H1 (cell line): ENCODE data around the gene CORO1C. TPM values are rescaled to one million over a fixed set of nuclear protein-coding genes. Genes with fewer than 3 reads are reported as not detected.

Source experiments
- BACH1 ChIP-seq: IDR thresholded peaks from 2 replicates; pipeline ENCODE4 v1.6.1; 2012; ENCODE audit warnings: low read length, improper control_type of control experiment
- CEBPB ChIP-seq: IDR thresholded peaks from 2 replicates; pipeline ENCODE4 v1.6.1; 2012; ENCODE audit warnings: low read depth, low read length
- CTBP2 ChIP-seq: IDR thresholded peaks from 2 replicates; pipeline ENCODE4 v1.7.0; 2011; ENCODE audit warnings: borderline replicate concordance, mild to moderate bottlenecking, moderate library complexity, mixed read lengths, low read length; ENCODE audit not compliant: insufficient read depth, insufficient read length
- EP300 ChIP-seq, 2 experiments: IDR thresholded peaks; 1 replicate in 1 of 2; 2 replicates in 1 of 2; pipeline ENCODE4 v1.6.1; 2011 to 2012; ENCODE audit warnings: low read depth in 2 of 2, low read length in 2 of 2, mild to moderate bottlenecking in 2 of 2, borderline replicate concordance in 1 of 2, inconsistent platforms in 1 of 2, moderate library complexity in 1 of 2
- EZH2 ChIP-seq: fragments of 200-600 bp; sonication (generic); IDR thresholded peaks from 2 replicates; pipeline ENCODE4 v1.7.1; 2012; ENCODE audit warnings: low read depth, mild to moderate bottlenecking, moderate library complexity, low read length, inconsistent platforms; ENCODE audit not compliant: severe bottlenecking
- FOSL1 ChIP-seq: IDR thresholded peaks from 2 replicates; pipeline ENCODE4 v1.6.1; 2011; ENCODE audit warnings: mild to moderate bottlenecking, low read depth, low read length, moderate library complexity; ENCODE audit not compliant: insufficient read depth
- GABPA ChIP-seq: IDR thresholded peaks from 2 replicates; pipeline ENCODE4 v1.6.1; 2011; ENCODE audit warnings: mild to moderate bottlenecking, low read length, moderate library complexity, borderline replicate concordance; ENCODE audit not compliant: insufficient read depth
- JUN ChIP-seq: IDR thresholded peaks from 2 replicates; pipeline ENCODE4 v1.6.1; 2011; ENCODE audit warnings: low read depth, mild to moderate bottlenecking, improper control_type of control experiment, low read length
- JUND ChIP-seq: IDR thresholded peaks from 2 replicates; pipeline ENCODE4 v1.6.1; 2011; ENCODE audit warnings: mild to moderate bottlenecking, improper control_type of control experiment, low read length
- KDM5A ChIP-seq: fragments of 200-600 bp; IDR thresholded peaks from 2 replicates; pipeline ENCODE4 v1.7.1; 2012; ENCODE audit warnings: mild to moderate bottlenecking, low read length, inconsistent platforms, mixed read lengths
- MAFK ChIP-seq: IDR thresholded peaks from 2 replicates; pipeline ENCODE4 v1.6.1; 2012; ENCODE audit warnings: low read depth, mild to moderate bottlenecking, improper control_type of control experiment, low read length
- POLR2A ChIP-seq, 2 experiments: IDR thresholded peaks; 1 replicate in 1 of 2; 2 replicates in 1 of 2; pipeline ENCODE4 v1.6.1; 2011; ENCODE audit warnings: low read depth in 2 of 2, low read length in 2 of 2, mild to moderate bottlenecking in 2 of 2; ENCODE audit errors: control extremely low read depth in 1 of 2
- POLR2AphosphoS5 ChIP-seq: IDR thresholded peaks from 2 replicates; pipeline ENCODE4 v1.6.1; 2011; ENCODE audit warnings: low read depth, low read length
- RFX5 ChIP-seq: IDR thresholded peaks from 2 replicates; pipeline ENCODE4 v1.6.1; 2011; ENCODE audit warnings: low read depth, low read length, improper control_type of control experiment, borderline replicate concordance
- RXRA ChIP-seq: IDR thresholded peaks from 2 replicates; pipeline ENCODE4 v1.6.1; 2011; ENCODE audit warnings: low read depth, mild to moderate bottlenecking, low read length, moderate library complexity; ENCODE audit not compliant: insufficient read depth
- SP4 ChIP-seq: IDR thresholded peaks from 2 replicates; pipeline ENCODE4 v1.6.1; 2012; ENCODE audit warnings: low read length, inconsistent platforms
- TAF1 ChIP-seq: IDR thresholded peaks from 2 replicates; pipeline ENCODE4 v1.6.1; 2011; ENCODE audit warnings: mild to moderate bottlenecking, low read depth, low read length
- TBP ChIP-seq: IDR thresholded peaks from 2 replicates; pipeline ENCODE4 v1.6.1; 2011; ENCODE audit warnings: low read depth, low read length, improper control_type of control experiment
- TCF12 ChIP-seq: IDR thresholded peaks from 2 replicates; pipeline ENCODE4 v1.6.1; 2011; ENCODE audit warnings: low read depth, mild to moderate bottlenecking, low read length
- polyA plus RNA-seq, 7 experiments: library from polyadenylated mRNA; depleted of rRNA in 3 of 7; stranded (reverse) in 5 of 7; unstranded in 2 of 7; fragments of >200 nt in 5 of 7; fragments of 200-250 nt in 2 of 7; gene quantifications; 1 replicate in 5 of 7; 2 replicates in 1 of 7; 4 replicates in 1 of 7; pipeline versions ENCODE4 v1.2.1 to v1.2.3, GENCODE V29; 2011 to 2013; ENCODE audit warnings: missing spikeins in 2 of 7, mixed read lengths in 2 of 7
- total RNA-seq: library from RNA; stranded (reverse); fragmentation: NEBNext Ultra II Directional; extraction: Animal tissue kit (Norgen Biotek cat#: 25700); gene quantifications from 2 replicates; pipeline ENCODE4 v1.2.1, GENCODE V29; 2021
- TF ChIP-seq, protein P1 (sequence below), 3 experiments: IDR thresholded peaks; 1 replicate in 2 of 3; 2 replicates in 1 of 3; pipeline versions ENCODE4 v1.5.1 to v1.6.1; 2011; ENCODE audit warnings: low read length in 3 of 3, mild to moderate bottlenecking in 3 of 3, inconsistent platforms in 2 of 3, low read depth in 1 of 3, moderate library complexity in 1 of 3; ENCODE audit not compliant: insufficient read depth in 1 of 3; ENCODE audit errors: control extremely low read depth in 1 of 3
- TF ChIP-seq, protein P2 (sequence below): IDR thresholded peaks from 2 replicates; pipeline ENCODE4 v1.6.1; 2012; ENCODE audit warnings: inconsistent platforms
- TF ChIP-seq, protein P3 (sequence below): IDR thresholded peaks from 2 replicates; pipeline ENCODE4 v1.6.1; 2011; ENCODE audit warnings: low read length, improper control_type of control experiment

The CORO1C gene
- total and polyA plus RNA-seq, 2 of the 8 experiments (the other 6 are each of a cell fraction or from before 2014, with no cell fraction given): 72.7 to 120 TPM

DNA sequence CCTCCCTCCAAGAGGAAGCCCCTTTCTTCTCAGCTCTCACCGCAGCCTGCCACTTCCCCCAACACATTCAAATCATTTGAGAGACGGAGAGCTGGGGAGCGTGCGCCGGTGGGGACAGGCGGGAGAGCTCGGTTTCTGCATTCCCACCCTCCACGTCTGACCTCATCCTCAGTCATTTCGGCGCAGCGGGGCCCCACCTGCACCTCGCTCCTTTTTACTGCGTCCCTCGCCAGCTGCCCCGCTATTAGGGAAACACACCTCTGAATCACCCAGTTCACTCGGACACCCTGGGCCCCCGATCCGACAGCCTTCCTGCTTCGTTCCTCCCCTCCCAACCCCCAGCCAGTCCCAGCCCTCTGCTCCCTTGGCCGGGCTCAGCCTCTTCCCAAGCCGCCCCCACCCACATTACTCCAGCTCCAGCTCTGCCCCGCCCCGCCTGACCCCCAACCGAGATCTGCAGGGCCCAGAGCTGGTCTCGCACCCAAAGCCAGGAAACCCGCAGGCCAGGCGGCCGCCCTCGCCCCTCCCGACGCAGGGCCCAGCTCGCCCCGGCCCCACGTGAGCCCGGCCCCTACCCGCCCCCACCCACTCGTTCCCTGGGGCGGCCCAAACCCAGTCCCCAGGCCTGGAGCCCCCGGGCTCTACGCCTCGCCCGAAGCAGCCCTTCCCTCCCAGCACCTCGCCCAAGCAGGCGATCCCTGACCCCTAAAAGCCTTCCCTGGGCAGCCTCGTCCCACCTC is 783 bp downstream of the CORO1C start (continued):
- TF ChIP-seq CEBPB: no peak
- TF ChIP-seq CTBP2: no peak
- peak; percentile 80 for TF ChIP-seq TAF1
- no peak for TF ChIP-seq KDM5A
- no peak for TF ChIP-seq FOSL1
- TF ChIP-seq, protein P1, sequence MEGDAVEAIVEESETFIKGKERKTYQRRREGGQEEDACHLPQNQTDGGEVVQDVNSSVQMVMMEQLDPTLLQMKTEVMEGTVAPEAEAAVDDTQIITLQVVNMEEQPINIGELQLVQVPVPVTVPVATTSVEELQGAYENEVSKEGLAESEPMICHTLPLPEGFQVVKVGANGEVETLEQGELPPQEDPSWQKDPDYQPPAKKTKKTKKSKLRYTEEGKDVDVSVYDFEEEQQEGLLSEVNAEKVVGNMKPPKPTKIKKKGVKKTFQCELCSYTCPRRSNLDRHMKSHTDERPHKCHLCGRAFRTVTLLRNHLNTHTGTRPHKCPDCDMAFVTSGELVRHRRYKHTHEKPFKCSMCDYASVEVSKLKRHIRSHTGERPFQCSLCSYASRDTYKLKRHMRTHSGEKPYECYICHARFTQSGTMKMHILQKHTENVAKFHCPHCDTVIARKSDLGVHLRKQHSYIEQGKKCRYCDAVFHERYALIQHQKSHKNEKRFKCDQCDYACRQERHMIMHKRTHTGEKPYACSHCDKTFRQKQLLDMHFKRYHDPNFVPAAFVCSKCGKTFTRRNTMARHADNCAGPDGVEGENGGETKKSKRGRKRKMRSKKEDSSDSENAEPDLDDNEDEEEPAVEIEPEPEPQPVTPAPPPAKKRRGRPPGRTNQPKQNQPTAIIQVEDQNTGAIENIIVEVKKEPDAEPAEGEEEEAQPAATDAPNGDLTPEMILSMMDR (IDR thresholded peaks at IDR 0.05; ENCODE audit: control extremely low read depth in 1 of 3, insufficient read depth in 1 of 3, low read depth in 1 of 3, low read length in 3 of 3): no peak
- no peak for TF ChIP-seq EP300 (IDR thresholded peaks at IDR 0.05; ENCODE audit: borderline replicate concordance in 1 of 2, low read depth in 2 of 2, low read length in 2 of 2)
- no peak for TF ChIP-seq MAFK
- TF ChIP-seq, protein P2, sequence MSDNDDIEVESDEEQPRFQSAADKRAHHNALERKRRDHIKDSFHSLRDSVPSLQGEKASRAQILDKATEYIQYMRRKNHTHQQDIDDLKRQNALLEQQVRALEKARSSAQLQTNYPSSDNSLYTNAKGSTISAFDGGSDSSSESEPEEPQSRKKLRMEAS: peak; percentile 56
- no peak for TF ChIP-seq BACH1
- no peak for TF ChIP-seq TCF12
- no peak for TF ChIP-seq RFX5
- TF ChIP-seq RXRA: no peak
- peak; percentile 68 for TF ChIP-seq TBP
- no peak for TF ChIP-seq JUND
- no peak for TF ChIP-seq GABPA
- TF ChIP-seq JUN: no peak
- TF ChIP-seq EZH2: no peak
- TF ChIP-seq POLR2AphosphoS5: peak; percentile 89
- TF ChIP-seq, protein P3, sequence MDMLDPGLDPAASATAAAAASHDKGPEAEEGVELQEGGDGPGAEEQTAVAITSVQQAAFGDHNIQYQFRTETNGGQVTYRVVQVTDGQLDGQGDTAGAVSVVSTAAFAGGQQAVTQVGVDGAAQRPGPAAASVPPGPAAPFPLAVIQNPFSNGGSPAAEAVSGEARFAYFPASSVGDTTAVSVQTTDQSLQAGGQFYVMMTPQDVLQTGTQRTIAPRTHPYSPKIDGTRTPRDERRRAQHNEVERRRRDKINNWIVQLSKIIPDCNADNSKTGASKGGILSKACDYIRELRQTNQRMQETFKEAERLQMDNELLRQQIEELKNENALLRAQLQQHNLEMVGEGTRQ: no peak
- TF ChIP-seq POLR2A (IDR thresholded peaks at IDR 0.05; ENCODE audit: control extremely low read depth in 1 of 2, low read depth in 2 of 2, low read length in 2 of 2): peak; percentile 28 to 83
- no peak for TF ChIP-seq SP4
